PC-3 (cell line): Measurements from ENCODE around the gene YPEL3. TPM values are rescaled to one million over a fixed set of nuclear protein-coding genes. Genes with fewer than 3 reads are reported as not detected.

Experiments
- ATAC-seq: fragments of 200-7000 bp; cut with Tn5 transposase; 2 replicates; pipeline ENCODE4 v1.9.1; 2020; ENCODE audit warnings: mild to moderate bottlenecking, moderate library complexity
- BruUV-seq: library from RNA; stranded (reverse); fragments of 400-500 nt; replicated peaks from 2 replicates; lab custom pipeline; 2021; lab: Mats Ljungman, UMichigan
- CTCF ChIA-PET: fragments of 300-600 bp; sonication (Branson Sonifier 250); formaldehyde crosslinking; loops from one replicate; lab custom pipeline; 2022; ENCODE audit warnings: antibody characterized with exemption; lab: Charles Lee
- POLR2A ChIA-PET: fragments of 300-600 bp; sonication (Branson Sonifier 250); formaldehyde crosslinking; loops from one replicate; lab custom pipeline; 2022; ENCODE audit warnings: antibody characterized with exemption; ENCODE audit not compliant: unreplicated experiment; lab: Charles Lee
- DNase-seq: peaks from one replicate; pipeline ENCODE4 v3.0.0-alpha.2; 2015
- H2AFZ ChIP-seq: fragments of 300-600 bp; sonication (generic); 2 replicates; pipeline ENCODE4 v1.6.0; 2016; ENCODE audit warnings: antibody characterized with exemption, low read length
- H3F3A ChIP-seq: fragments of 300-600 bp; sonication (generic); one replicate; pipeline ENCODE4 v1.6.0; 2017; ENCODE audit warnings: antibody characterized with exemption, low read length, control low read depth, mild to moderate bottlenecking; ENCODE audit not compliant: unreplicated experiment
- H3K27ac ChIP-seq: fragments of 300-600 bp; sonication (generic); 2 replicates; pipeline ENCODE4 v1.5.1; 2016; ENCODE audit warnings: mild to moderate bottlenecking, low read length
- H3K27me3 ChIP-seq: fragments of 300-600 bp; sonication (generic); 2 replicates; pipeline ENCODE4 v1.6.1; 2016; ENCODE audit warnings: low read length, mixed read lengths
- H3K36me3 ChIP-seq: fragments of 300-600 bp; sonication (generic); 2 replicates; pipeline ENCODE4 v1.6.1; 2016; ENCODE audit warnings: low read depth, mixed run types, low read length, mixed read lengths
- H3K4me1 ChIP-seq: fragments of 300-600 bp; sonication (generic); 2 replicates; pipeline ENCODE4 v1.5.1; 2016; ENCODE audit warnings: low read length; ENCODE audit not compliant: insufficient read depth
- H3K4me2 ChIP-seq: fragments of 300-600 bp; sonication (generic); 2 replicates; pipeline ENCODE4 v1.6.0; 2016; ENCODE audit warnings: low read length
- H3K4me3 ChIP-seq: fragments of 300-600 bp; sonication (generic); 2 replicates; pipeline ENCODE4 v1.5.1; 2016; ENCODE audit warnings: mild to moderate bottlenecking, low read length, mixed read lengths
- H3K79me2 ChIP-seq: fragments of 300-600 bp; sonication (generic); 2 replicates; pipeline ENCODE4 v1.6.1; 2017; ENCODE audit warnings: low read length, mixed read lengths
- H3K9ac ChIP-seq: fragments of 300-600 bp; sonication (generic); 2 replicates; pipeline ENCODE4 v1.6.0; 2016; ENCODE audit warnings: mild to moderate bottlenecking, low read length
- H3K9me2 ChIP-seq: fragments of 300-600 bp; sonication (generic); replicated peaks from 2 replicates; pipeline ENCODE4 v1.6.1; 2016; ENCODE audit warnings: mixed run types, low read length, mixed read lengths
- H3K9me3 ChIP-seq: fragments of 300-600 bp; sonication (generic); 2 replicates; pipeline ENCODE4 v1.6.1; 2016; ENCODE audit warnings: low read length, mixed read lengths
- H4K20me1 ChIP-seq: fragments of 300-600 bp; sonication (generic); 2 replicates; pipeline ENCODE4 v1.6.1; 2016; ENCODE audit warnings: low read length, mixed read lengths
- CTCF ChIP-seq: fragments of 300-600 bp; sonication (generic); conservative IDR thresholded peaks from 2 replicates; pipeline ENCODE4 v1.5.1; 2017; ENCODE audit warnings: antibody characterized with exemption, low read depth, mild to moderate bottlenecking, low read length
- EZH2 ChIP-seq: fragments of 300-600 bp; sonication (generic); IDR thresholded peaks from one replicate; pipeline ENCODE4 v1.6.1; 2017; ENCODE audit warnings: antibody characterized with exemption, mild to moderate bottlenecking, low read length; ENCODE audit not compliant: unreplicated experiment
- EZH2phosphoT487 ChIP-seq: fragments of 300-600 bp; sonication (generic); IDR thresholded peaks from 2 replicates; pipeline ENCODE4 v1.6.1; 2018; ENCODE audit warnings: mild to moderate bottlenecking, antibody characterized with exemption, low read length, borderline replicate concordance
- intact Hi-C: fragments of 100-400 bp; cut with micrococcal nuclease; formaldehyde crosslinking; loops from 2 replicates; pipeline ENCODE4 v1.9.0; 2023
- total RNA-seq: library from RNA; depleted of rRNA; stranded (reverse); fragments of >200 nt; gene quantifications from 2 replicates; pipeline ENCODE4 v1.2.3, GENCODE V29; 2014

YPEL3 gene
- total RNA-seq, 1 experiment from 2014 or later: 7.7 TPM

- peak overlapping the region; percentile 83 for H3K4me3 ChIP-seq
- no peaks in the 10 kb centered on the region for H4K20me1 ChIP-seq
- no peaks in the 10 kb centered on the region for H3K36me3 ChIP-seq
- no peaks in the 10 kb centered on the region for H3K9me2 ChIP-seq
- CTCF ChIA-PET: no interaction called here
- no TSS peak for BruUV-seq
- H2AFZ ChIP-seq: peak overlapping the region; percentile 82
- peaks cover 15% of the 10 kb centered on the region for H3K4me1 ChIP-seq
- H3K4me2 ChIP-seq: peak overlapping the region; percentile 93
- DNase-seq (peak; percentile 83), ATAC-seq (peak; percentile 76)
- no peaks in the 10 kb centered on the region for H3K79me2 ChIP-seq
- peak overlapping the region; percentile 53 for H3K27ac ChIP-seq
- H3K9ac ChIP-seq: peak overlapping the region; percentile 71
- no peaks in the 10 kb centered on the region for H3F3A ChIP-seq
- no peaks in the 10 kb centered on the region for H3K9me3 ChIP-seq
- no peak for TF ChIP-seq CTCF
- no peak for TF ChIP-seq EZH2
- TF ChIP-seq EZH2phosphoT487: no peak
- H3K27me3 ChIP-seq: no peaks in the 10 kb centered on the region
- intact Hi-C loops: no loop called here
- POLR2A ChIA-PET: interaction anchor here (0.5 kb wide), 1 partner anchor 9 kb away, joined by 5 read pairs; no protein-coding TSS in a partner anchor
Measured at GRCh38 chr16:30052671-30053372, 43.2 kb downstream of the YPEL3 start.

GRCh38 chr16:30051518-30051917 lies 44.5 kb downstream of the YPEL3 start:
- no peak overlapping the region for H3K4me3 ChIP-seq
- no peaks in the 10 kb centered on the region for H3K27me3 ChIP-seq
- H3K27ac ChIP-seq: no peak overlapping the region
- no peaks in the 10 kb centered on the region for H3K36me3 ChIP-seq
- H3K9ac ChIP-seq: no peak overlapping the region
- CTCF ChIA-PET: no interaction called here
- H3K79me2 ChIP-seq: no peaks in the 10 kb centered on the region
- no peaks in the 10 kb centered on the region for H3K9me3 ChIP-seq
- H3K4me1 ChIP-seq: peaks cover 15% of the 10 kb centered on the region
- DNase-seq (peak; percentile 37), ATAC-seq (0 out of 2 replicates have a peak, but pooled peaks have one; percentile 25)
- intact Hi-C loops: no loop called here
- BruUV-seq: no TSS peak
- no peaks in the 10 kb centered on the region for H3F3A ChIP-seq
- H3K4me2 ChIP-seq: no peak overlapping the region
- H3K9me2 ChIP-seq: no peaks in the 10 kb centered on the region
- no peaks in the 10 kb centered on the region for H4K20me1 ChIP-seq
- no peak for TF ChIP-seq EZH2
- TF ChIP-seq EZH2phosphoT487: no peak
- TF ChIP-seq CTCF: no peak
- POLR2A ChIA-PET: no interaction called here
- H2AFZ ChIP-seq: no peak overlapping the region

- no peak for ATAC-seq
- no peaks in the 10 kb centered on the region for H3K9me2 ChIP-seq
- H3K36me3 ChIP-seq: no peaks in the 10 kb centered on the region
- H3K9ac ChIP-seq: no peak overlapping the region
- no peaks in the 10 kb centered on the region for H3K79me2 ChIP-seq
- TF ChIP-seq EZH2: no peak
- no peak for TF ChIP-seq EZH2phosphoT487
- no peak for TF ChIP-seq CTCF
- POLR2A ChIA-PET: no interaction called here
- no peak overlapping the region for H2AFZ ChIP-seq
- peaks cover 6% of the 10 kb centered on the region for H3K4me1 ChIP-seq
- CTCF ChIA-PET: no interaction called here
- no TSS peak for BruUV-seq
- intact Hi-C loops: no loop called here
- no peak overlapping the region for H3K27ac ChIP-seq
- no peaks in the 10 kb centered on the region for H3K9me3 ChIP-seq
- H3K4me2 ChIP-seq: no peak overlapping the region
- no peak for DNase-seq
- no peaks in the 10 kb centered on the region for H4K20me1 ChIP-seq
- H3F3A ChIP-seq: no peaks in the 10 kb centered on the region
- H3K27me3 ChIP-seq: no peaks in the 10 kb centered on the region
- no peak overlapping the region for H3K4me3 ChIP-seq
Measured at GRCh38 chr16:30049871-30050270, 46.1 kb downstream of the YPEL3 start.
